EL (cell line): Measurements from ENCODE around the gene ZSWIM5.
A peak's percentile ranks its signal among the peaks of the same experiment; 100 is the strongest.
"Not testable (repeated sequence)": the region's sequence is repeated elsewhere in the genome, so short reads cannot be mapped to it uniquely, and the experiment has no call there.

Source experiments
- DNase-seq: peaks from one replicate; pipeline ENCODE4 v3.0.0-alpha.2; 2016

The ZSWIM5 gene

DNA sequence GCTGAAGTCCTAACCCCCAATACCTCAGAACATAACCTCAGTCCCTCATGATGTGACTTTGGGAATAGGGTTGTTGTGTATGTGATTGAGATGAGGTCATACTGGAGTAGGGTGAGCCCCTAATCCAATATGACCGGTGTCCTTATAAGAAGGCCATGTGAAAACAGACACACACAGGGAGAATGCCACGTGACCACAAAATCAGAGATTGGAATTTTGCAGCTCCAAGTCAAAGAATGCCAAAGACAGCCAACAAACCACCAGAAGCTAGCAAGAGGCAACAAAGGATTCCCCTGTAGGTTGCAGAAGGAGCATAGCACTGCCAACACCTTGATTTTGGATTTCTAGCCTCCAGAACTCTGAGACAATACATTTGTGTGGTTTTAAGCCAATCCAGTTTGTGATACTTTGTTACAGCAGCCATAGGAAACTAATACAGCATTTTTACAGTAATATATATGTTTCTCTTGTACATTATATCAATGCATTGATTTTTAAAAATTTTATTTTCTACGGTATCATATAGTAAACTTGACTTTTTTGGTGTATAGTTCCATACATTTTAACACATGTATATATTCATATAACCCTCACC is 5.4 kb downstream of the ZSWIM5 start:
- DNase-seq: peak; percentile 40

DNA sequence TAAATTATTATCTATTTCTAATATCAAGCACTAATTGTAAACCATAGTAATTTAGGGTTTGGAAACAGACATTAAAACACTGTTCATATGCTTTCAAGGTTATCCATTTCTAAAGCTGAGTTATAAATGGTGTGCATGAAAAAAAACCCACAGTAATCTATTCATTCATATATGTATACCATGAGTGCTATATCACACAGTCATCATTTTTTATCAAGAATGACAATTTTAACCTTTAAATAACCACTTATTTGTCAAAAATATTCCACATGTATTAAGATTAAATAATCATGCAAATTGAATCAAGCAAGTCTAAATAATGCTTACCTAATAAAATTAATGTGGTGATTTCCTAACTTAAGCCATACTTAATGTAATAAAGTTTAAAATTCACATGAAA is 6.0 kb downstream of the ZSWIM5 start:
- DNase-seq: no peak

GRCh38 chr1:45198185-45198584 is 8.2 kb downstream of the ZSWIM5 start:
- DNase-seq: no peak

- DNase-seq: no peak
Observed at GRCh38 chr1:45196863-45197262, 9.5 kb downstream of the ZSWIM5 start.

DNA sequence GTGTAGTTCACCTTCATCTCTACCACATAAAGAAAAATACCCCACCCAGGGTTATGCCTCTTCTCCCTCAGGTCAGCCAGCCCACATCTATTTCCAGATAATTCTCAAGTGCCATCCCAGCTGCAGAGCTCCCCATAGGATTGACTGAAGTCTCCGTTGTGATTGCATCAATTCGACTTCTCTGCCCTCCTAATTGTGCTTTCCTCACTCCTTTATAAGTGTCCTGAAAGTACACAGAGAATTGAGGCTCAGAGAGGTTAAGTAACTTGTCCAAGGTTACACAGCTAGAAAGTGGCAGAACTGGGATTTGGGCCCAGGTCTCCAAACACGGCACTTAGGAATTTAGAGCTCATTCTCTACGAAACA is 15.0 kb downstream of the ZSWIM5 start:
- DNase-seq: no peak

DNA sequence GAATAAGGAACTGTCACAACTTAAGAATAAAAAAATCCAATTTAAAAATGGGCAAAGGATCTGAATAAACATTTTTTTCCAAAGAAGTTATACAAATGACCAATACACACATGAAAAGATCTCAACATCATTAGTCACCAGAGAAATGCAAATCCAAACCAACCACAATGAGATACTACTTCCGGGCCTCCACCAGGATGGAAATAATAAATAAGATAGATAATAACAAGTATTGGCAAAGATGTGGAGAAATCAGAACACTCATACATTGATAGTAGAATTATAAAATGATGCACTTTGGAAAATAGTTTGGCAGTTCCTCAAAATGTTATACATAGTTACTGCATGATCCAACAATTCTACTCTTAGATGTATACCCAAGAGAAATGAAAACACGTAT is 18.7 kb downstream of the ZSWIM5 start:
- DNase-seq: peak; percentile 51

- DNase-seq: not testable (repeated sequence)
Observed at GRCh38 chr1:45179918-45180519, 26.4 kb downstream of the ZSWIM5 start.

DNA sequence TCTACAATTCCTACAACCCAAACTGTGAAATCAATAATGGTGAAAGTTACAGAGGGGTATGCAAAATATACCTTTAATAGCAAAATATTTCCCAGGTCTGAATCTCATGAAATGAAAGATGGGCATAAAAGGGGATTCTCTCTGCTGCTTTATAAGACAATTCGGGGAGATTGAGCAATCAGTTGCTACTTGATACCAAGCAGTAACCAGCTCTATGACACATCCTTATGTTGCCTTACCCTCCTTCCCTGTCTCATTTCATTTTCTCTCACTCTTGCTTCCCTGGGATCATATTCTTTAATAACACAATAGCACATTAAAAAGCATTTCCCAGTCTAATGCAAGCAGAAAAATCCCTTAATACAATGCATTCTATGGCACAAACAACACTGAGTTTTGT is 29.0 kb downstream of the ZSWIM5 start:
- no peak for DNase-seq

DNA sequence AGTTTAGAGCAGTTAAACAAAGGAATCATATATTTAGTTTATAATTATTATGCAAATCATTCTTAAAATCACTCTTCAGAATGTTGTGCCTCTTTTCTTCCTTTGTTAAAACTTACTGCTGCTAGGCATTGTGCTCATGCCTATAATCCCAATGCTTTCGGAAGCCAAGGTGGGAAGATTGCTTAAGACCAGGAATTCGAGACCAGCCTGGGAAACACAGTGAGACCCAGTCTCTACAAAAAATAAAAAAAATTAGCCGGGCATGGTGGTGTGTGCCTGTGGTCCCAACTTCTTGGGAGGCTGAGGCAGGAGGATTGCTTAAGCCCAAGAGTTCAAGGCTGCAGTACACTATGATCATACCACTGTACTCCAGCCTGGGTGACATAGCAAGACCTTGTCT is 33.6 kb downstream of the ZSWIM5 start:
- DNase-seq: no peak

GRCh38 chr1:45172005-45172404 is 34.4 kb downstream of the ZSWIM5 start:
- DNase-seq: peak; percentile 5

- no peak for DNase-seq
Observed at GRCh38 chr1:45171575-45171974, 34.8 kb downstream of the ZSWIM5 start.

GRCh38 chr1:45170151-45170742 is 36.2 kb downstream of the ZSWIM5 start:
- no peak for DNase-seq

- not testable (repeated sequence) for DNase-seq
Observed at GRCh38 chr1:45167947-45168346, 38.5 kb downstream of the ZSWIM5 start.

DNA sequence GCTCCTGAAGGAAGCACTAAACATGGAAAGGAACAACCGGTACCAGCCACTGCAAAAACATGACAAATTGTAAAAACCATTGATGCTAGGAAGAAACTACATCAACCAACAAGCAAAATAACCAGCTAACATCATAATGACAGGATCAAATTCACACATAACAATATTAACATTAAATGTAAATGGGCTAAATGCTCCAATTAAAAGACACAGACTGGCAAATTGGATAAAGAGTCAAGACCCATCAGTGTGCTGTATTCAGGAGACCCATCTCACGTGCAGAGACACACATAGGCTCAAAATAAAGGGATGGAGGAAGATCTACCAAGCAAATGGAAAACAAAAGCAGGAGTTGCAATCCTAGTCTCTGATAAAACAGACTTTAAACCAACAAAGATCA is 42.1 kb downstream of the ZSWIM5 start:
- DNase-seq: not testable (repeated sequence)

DNA sequence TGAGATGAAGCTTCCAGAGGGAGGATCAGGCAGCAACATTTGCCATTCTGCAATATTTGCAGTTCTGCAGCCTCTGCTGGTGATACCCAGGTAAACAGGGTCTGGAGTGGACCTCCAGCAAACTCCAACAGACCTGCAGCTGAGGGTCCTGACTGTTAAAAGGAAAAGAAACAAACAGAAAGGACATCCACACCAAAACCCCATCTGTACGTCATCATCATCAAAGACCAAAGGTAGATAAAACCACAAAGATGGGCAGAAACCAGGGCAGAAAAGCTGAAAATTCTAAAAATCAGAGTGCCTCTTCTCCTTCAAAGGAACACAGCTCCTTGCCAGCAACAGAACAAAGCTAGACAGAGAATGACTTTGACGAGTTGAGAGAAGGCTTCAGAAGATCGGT is 43.3 kb downstream of the ZSWIM5 start:
- DNase-seq: not testable (repeated sequence)

GRCh38 chr1:45162041-45163035 is 44.1 kb downstream of the ZSWIM5 start:
- DNase-seq: not testable (repeated sequence)

DNA sequence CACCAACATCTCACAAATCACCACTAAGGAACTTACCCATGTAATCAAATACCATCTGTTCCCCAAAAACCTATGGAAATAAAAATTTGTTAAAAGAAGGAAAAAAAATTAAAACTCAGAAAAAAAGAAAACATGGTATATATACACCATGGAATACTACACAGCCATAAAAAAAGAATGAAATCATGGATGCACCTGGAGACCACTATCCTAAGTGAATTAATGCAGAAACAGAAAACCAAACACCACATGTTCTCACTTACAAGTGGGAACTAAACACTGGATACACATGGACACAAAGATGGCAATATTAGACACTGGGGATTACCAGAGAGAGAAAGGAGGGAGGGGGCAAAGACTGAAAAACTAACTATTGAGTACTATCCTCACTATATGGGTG is 50.4 kb downstream of the ZSWIM5 start:
- no peak for DNase-seq

DNA sequence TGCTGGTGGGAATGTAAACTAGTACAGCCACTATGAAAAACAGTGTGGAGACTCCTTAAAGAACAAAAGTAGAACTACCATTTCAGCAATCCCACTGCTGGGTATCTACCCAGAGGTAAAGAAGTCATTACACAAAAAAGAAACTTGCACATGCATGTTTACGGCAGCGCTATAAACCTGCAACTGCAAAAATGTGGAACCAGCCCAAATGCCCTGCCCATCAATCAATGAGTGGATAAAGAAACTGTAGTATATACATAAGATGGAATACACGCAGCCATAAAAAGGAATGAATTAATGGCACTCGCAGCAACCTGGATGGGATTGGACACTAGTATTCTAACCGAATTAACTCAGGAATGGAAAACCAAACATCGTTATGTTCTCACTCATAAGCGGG is 51.0 kb downstream of the ZSWIM5 start:
- no peak for DNase-seq

GRCh38 chr1:45152126-45152525 is 54.3 kb downstream of the ZSWIM5 start:
- no peak for DNase-seq

DNA sequence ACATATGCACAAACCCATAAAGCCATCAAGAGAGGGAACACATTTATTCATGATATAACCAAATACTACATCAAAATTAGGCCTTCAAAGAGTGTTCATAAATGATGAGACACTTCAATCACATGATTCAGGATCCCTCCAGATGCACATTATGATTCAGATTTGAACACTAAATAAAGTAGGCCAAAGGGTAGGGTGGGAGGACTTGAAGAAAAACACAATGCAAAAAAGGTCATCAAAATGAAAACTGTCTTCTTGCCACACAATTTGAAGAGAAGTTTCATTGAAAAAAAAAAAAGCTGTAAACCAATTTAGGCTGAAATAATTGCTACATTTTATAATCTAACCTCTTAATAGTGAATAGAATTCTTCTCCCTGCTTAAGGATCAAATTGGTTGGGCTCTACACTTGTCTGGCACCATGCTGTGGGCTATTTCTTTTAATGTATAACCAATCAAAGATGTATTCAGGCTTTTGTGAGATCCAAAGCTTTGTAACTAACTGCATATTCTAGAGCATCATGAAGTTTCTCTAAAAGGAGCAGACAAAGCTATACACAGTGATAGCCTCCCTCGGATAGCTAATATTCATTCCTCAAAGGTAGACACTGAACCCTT is 58.1 kb downstream of the ZSWIM5 start:
- DNase-seq: no peak

- DNase-seq: no peak
Observed at GRCh38 chr1:45146833-45147232, 59.6 kb downstream of the ZSWIM5 start.

DNA sequence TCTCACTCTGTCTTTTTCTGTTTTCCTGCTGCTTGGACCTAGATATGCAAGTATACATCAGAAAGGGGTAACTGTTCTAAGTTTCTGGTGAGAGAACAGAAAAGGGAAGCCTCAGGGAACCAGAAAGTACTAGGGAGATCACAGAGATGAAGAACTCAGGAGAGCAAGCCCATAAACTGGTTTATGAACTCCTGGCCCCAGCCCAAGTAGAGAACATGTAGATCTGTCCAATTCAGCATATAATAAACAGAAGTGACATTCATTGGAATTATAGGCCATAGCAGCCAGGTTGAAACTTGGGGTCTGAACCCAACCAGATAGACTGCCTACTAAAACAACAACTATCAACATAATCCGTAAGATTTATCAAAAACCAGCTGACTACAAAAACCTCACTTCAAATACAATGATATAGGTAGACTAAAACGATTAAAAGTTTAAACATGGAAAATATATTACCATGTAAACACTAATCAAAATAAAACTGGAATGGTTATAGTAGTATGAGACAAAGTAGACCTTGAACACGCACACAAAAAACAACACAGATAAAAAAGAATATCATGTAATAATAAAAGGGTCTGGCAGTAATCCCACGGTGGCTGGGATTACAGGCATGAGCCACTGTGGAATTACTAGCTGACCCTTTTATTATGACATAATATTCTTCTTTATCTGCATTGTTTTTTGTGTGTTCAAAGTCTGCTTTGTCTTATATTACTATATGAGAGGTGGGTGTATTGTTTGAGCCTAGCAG is 65.0 kb downstream of the ZSWIM5 start:
- DNase-seq: no peak
